Endothelial cell of umbilical vein (primary cell): Measurements from ENCODE around the gene TXNRD2. TPM values are rescaled to one million over a fixed set of nuclear protein-coding genes. Genes with fewer than 3 reads are reported as not detected.

Source experiments
- BruUV-seq: library from RNA; stranded (reverse); fragments of 400-500 nt; replicated peaks from 2 replicates; lab custom pipeline; 2021; lab: Mats Ljungman, UMichigan
- CTCF ChIA-PET: fragments of 300-600, 350-600 bp; sonication (Branson Sonifier 250); formaldehyde crosslinking; loops from one replicate; lab custom pipeline; 2021; ENCODE audit warnings: antibody characterized with exemption, inconsistent platforms; lab: Charles Lee
- POLR2A ChIA-PET: fragments of 300-600, 350-600 bp; sonication (Branson Sonifier 250); formaldehyde crosslinking; loops from one replicate; lab custom pipeline; 2021; ENCODE audit warnings: antibody characterized with exemption, inconsistent platforms; lab: Charles Lee
- DNase-seq: peaks from one replicate; pipeline ENCODE4 v3.0.0-alpha.2; 2011; ENCODE audit warnings: low read depth, low spot score
- FAIRE-seq: peaks from 2 replicates; lab custom pipeline; 2011; peaks lifted over from hg19 to GRCh38; lab: Jason Lieb, UNC
- H2AFZ ChIP-seq: 2 replicates; pipeline ENCODE4 v1.6.0; 2012; ENCODE audit warnings: low read depth, low read length, control low read depth, inconsistent platforms
- H3K27ac ChIP-seq: 2 replicates; pipeline ENCODE4 v1.5.1; 2011; ENCODE audit warnings: low read depth, mild to moderate bottlenecking, control low read depth, low read length, moderate library complexity; ENCODE audit not compliant: insufficient read depth
- H3K27me3 ChIP-seq, 2 experiments: 2 replicates each; pipeline versions ENCODE4 v1.6.0 to v1.6.1; 2011; ENCODE audit warnings: low read length in 2 of 2, mixed read lengths in 1 of 2; ENCODE audit not compliant: control insufficient read depth in 2 of 2, insufficient read depth in 2 of 2
- H3K36me3 ChIP-seq, 2 experiments: 2 replicates in 1 of 2; 3 replicates in 1 of 2; pipeline ENCODE4 v1.5.1; 2011; ENCODE audit warnings: low read length in 2 of 2, mild to moderate bottlenecking in 1 of 2, moderate library complexity in 1 of 2; ENCODE audit not compliant: control insufficient read depth in 2 of 2, insufficient read depth in 2 of 2; ENCODE audit errors: extremely low read depth in 1 of 2
- H3K4me1 ChIP-seq: 3 replicates; pipeline ENCODE4 v1.5.1; 2011; ENCODE audit warnings: mild to moderate bottlenecking, low read length; ENCODE audit not compliant: control insufficient read depth, insufficient read depth; ENCODE audit errors: extremely low read depth
- H3K4me2 ChIP-seq: 2 replicates; pipeline ENCODE4 v1.6.1; 2011; ENCODE audit warnings: low read length, control low read depth, mixed read lengths; ENCODE audit not compliant: insufficient read depth
- H3K4me3 ChIP-seq, 3 experiments: fragments of 200-600 bp in 1 of 3; sonication (generic), shearing (Covaris generic) in 1 of 3; replicated peaks in 1 of 3; 2 replicates each; pipeline ENCODE4 v1.5.1; 2011 to 2016; ENCODE audit warnings: control low read depth in 3 of 3, low read length in 3 of 3, mild to moderate bottlenecking in 2 of 3, inconsistent platforms in 1 of 3, low read depth in 1 of 3, moderate library complexity in 1 of 3; ENCODE audit not compliant: insufficient read depth in 1 of 3
- H3K79me2 ChIP-seq: 2 replicates; pipeline ENCODE4 v1.6.0; 2012; ENCODE audit warnings: low read length, inconsistent platforms; ENCODE audit not compliant: control insufficient read depth, insufficient read depth
- H3K9ac ChIP-seq: replicated peaks from 2 replicates; pipeline ENCODE3; 2011; ENCODE audit warnings: low read length, control low read depth; ENCODE audit not compliant: insufficient read depth; ENCODE audit errors: extremely low read depth
- H3K9me1 ChIP-seq: replicated peaks from 3 replicates; pipeline ENCODE4 v1.6.0; 2011; ENCODE audit warnings: mild to moderate bottlenecking, low read length; ENCODE audit not compliant: control insufficient read depth, insufficient read depth; ENCODE audit errors: extremely low read depth
- H3K9me3 ChIP-seq: replicated peaks from 2 replicates; pipeline ENCODE4 v1.5.1; 2012; ENCODE audit warnings: low read length, inconsistent platforms; ENCODE audit not compliant: control insufficient read depth, insufficient read depth
- H4K20me1 ChIP-seq: replicated peaks from 2 replicates; pipeline ENCODE3; 2011; ENCODE audit warnings: mild to moderate bottlenecking, low read length; ENCODE audit not compliant: control insufficient read depth, insufficient read depth; ENCODE audit errors: extremely low read depth
- CTCF ChIP-seq, 2 donors: IDR thresholded peaks; 1 replicate in 1 of 2; 2 replicates in 1 of 2; pipeline ENCODE4 v1.5.1; 2011; ENCODE audit warnings: low read length in 2 of 2, mild to moderate bottlenecking in 2 of 2, moderate library complexity in 2 of 2, control low read depth in 1 of 2, inconsistent platforms in 1 of 2, low read depth in 1 of 2; ENCODE audit not compliant: insufficient read depth in 1 of 2; ENCODE audit errors: extremely low read depth in 1 of 2
- EZH2 ChIP-seq: IDR thresholded peaks from 2 replicates; pipeline ENCODE4 v1.6.1; 2012; ENCODE audit warnings: borderline replicate concordance, low read depth, mild to moderate bottlenecking, moderate library complexity, low read length, inconsistent platforms; ENCODE audit not compliant: severe bottlenecking
- FOS ChIP-seq: IDR thresholded peaks from 2 replicates; pipeline ENCODE4 v1.6.1; 2011; ENCODE audit warnings: mild to moderate bottlenecking, low read length, moderate library complexity, borderline replicate concordance; ENCODE audit not compliant: insufficient read depth
- GATA2 ChIP-seq: IDR thresholded peaks from 2 replicates; pipeline ENCODE4 v1.7.0; 2011; ENCODE audit warnings: low read depth, mild to moderate bottlenecking, moderate library complexity, mixed read lengths, low read length; ENCODE audit not compliant: insufficient read length, insufficient read depth
- JUN ChIP-seq: IDR thresholded peaks from 2 replicates; pipeline ENCODE4 v1.6.1; 2011; ENCODE audit warnings: borderline replicate concordance, low read depth; ENCODE audit not compliant: insufficient read length, insufficient read depth
- MYC ChIP-seq: IDR thresholded peaks from one replicate; pipeline ENCODE4 v1.6.1; 2011; ENCODE audit warnings: mild to moderate bottlenecking, low read depth, low read length
- POLR2A ChIP-seq: IDR thresholded peaks from 2 replicates; pipeline ENCODE4 v1.6.1; 2012; ENCODE audit warnings: low read depth, mild to moderate bottlenecking, control low read depth, low read length
- POLR2AphosphoS5 ChIP-seq: IDR thresholded peaks from 2 replicates; pipeline ENCODE4 v1.6.1; 2012; ENCODE audit warnings: low read depth, mild to moderate bottlenecking, control low read depth, low read length, moderate library complexity; ENCODE audit not compliant: insufficient read depth
- dilution Hi-C: fragments of 300-500 bp; cut with MboI; formaldehyde crosslinking; loops from one replicate; pipeline ENCODE4 v1.15.0; 2019; ENCODE audit warnings: low sequenced_read_pairs; ENCODE audit not compliant: extremely low pct_ligation_motif_present
- intact Hi-C: fragments of 100-400 bp; cut with micrococcal nuclease; formaldehyde crosslinking; loops from one replicate; pipeline ENCODE4 v1.10.0; 2022
- polyA plus RNA-seq, 4 experiments: library from polyadenylated mRNA; depleted of rRNA in 3 of 4; stranded (reverse) in 3 of 4; unstranded in 1 of 4; fragments of >200 nt; gene quantifications; 2 replicates each; pipeline versions ENCODE4 v1.2.1 to v1.2.3, GENCODE V29; 2011 to 2012; ENCODE audit warnings: missing spikeins in 1 of 4
- total RNA-seq: library from RNA; stranded (reverse); gene quantifications from 2 replicates; pipeline ENCODE4 v1.2.3, GENCODE V29; 2021
- TF ChIP-seq, protein P1 (sequence below): IDR thresholded peaks from 2 replicates; pipeline ENCODE4 v1.6.1; 2011; ENCODE audit not compliant: insufficient read depth, insufficient read length

Gene TXNRD2
- total and polyA plus RNA-seq, 2 donors (not counting 3 experiments of a cell fraction or from before 2014, with no cell fraction given): 211 to 440 TPM

- Histone ChIP-seq H3K4me2 (no peak overlapping the region), H3K27me3 (no peaks in the 10 kb centered on the region), H3K79me2 (no peaks in the 10 kb centered on the region), H3K4me3 (no peak overlapping the region), H4K20me1 (no peaks in the 10 kb centered on the region), H2AFZ (no peak overlapping the region), H3K9ac (no peak overlapping the region), H3K9me3 (no peaks in the 10 kb centered on the region), H3K4me1 (no peaks in the 10 kb centered on the region), H3K36me3 (peaks cover 0 to 3% of the 10 kb centered on the region in 2 experiments), H3K27ac (no peak overlapping the region), H3K9me1 (no peaks in the 10 kb centered on the region)
- BruUV-seq: no TSS peak
- ChIA-PET POLR2A (no interaction called here), CTCF (interaction anchor here (1.7 kb wide), 1 partner anchor 21 kb away, joined by 7 read pairs; no protein-coding TSS in a partner anchor)
- FAIRE-seq: no peak
- intact Hi-C loops: no loop called here
- no peak for DNase-seq
- TF ChIP-seq POLR2AphosphoS5 (no peak), MYC (no peak), GATA2 (no peak), EZH2 (no peak), FOS (no peak), CTCF (IDR thresholded peaks at IDR 0.05; ENCODE audit: extremely low read depth in 1 of 2, insufficient read depth in 1 of 2, low read depth in 1 of 2, low read length in 2 of 2) (no peak), POLR2A (no peak), JUN (no peak)
- TF ChIP-seq, protein P1, sequence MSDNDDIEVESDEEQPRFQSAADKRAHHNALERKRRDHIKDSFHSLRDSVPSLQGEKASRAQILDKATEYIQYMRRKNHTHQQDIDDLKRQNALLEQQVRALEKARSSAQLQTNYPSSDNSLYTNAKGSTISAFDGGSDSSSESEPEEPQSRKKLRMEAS: no peak
- dilution Hi-C loops: no loop called here
Measured at GRCh38 chr22:19930551-19931486, 10.8 kb downstream of the TXNRD2 start.
